A549 (cell line): ENCODE data around the gene ATP2C1. TPM values are rescaled to one million over a fixed set of nuclear protein-coding genes. Genes with fewer than 3 reads are reported as not detected.

ENCODE experiments used
- ATAC-seq, 2 experiments: fragments of 200-7000 bp in 1 of 2; fragments of >200 bp in 1 of 2; cut with Nextera tagmentation in 1 of 2; cut with Tn5 transposase in 1 of 2; 3 replicates each; pipeline versions ENCODE4 v1.8.0 to v1.9.1; 2018 to 2020; ENCODE audit warnings: mild to moderate bottlenecking in 1 of 2, moderate library complexity in 1 of 2
- CTCF ChIA-PET: fragments of 300-600 bp; sonication (Branson Sonifier 250); formaldehyde crosslinking; extraction: SDS; loops from one replicate; lab custom pipeline; 2021; ENCODE audit warnings: antibody characterized with exemption, inconsistent platforms; lab: Yijun Ruan, JAX
- POLR2A ChIA-PET: fragments of 350-600 bp; formaldehyde crosslinking; extraction: SDS; loops from one replicate; lab custom pipeline; 2021; ENCODE audit warnings: antibody characterized with exemption, inconsistent platforms; lab: Yijun Ruan, JAX
- DNase-seq, 2 experiments: peaks; one replicate each; pipeline versions ENCODE4 v3.0.0 to v3.0.0-alpha.2; 2011 to 2016; ENCODE audit warnings: low read depth in 1 of 2, low spot score in 1 of 2
- FAIRE-seq: peaks from 2 replicates; lab custom pipeline; 2011; peaks lifted over from hg19 to GRCh38; lab: Jason Lieb, UNC
- H3K27ac ChIP-seq, 2 experiments: fragments of >200 bp; sonication (Bioruptor Twin); formaldehyde crosslinking; 3 replicates each; pipeline ENCODE4 v1.5.1; 2016 to 2017
- H3K4me1 ChIP-seq: fragments of >200 bp; sonication (Bioruptor Twin); formaldehyde crosslinking; 3 replicates; pipeline ENCODE4 v1.6.1; 2016
- H3K4me2 ChIP-seq: fragments of >200 bp; sonication (Bioruptor Twin); formaldehyde crosslinking; 3 replicates; pipeline ENCODE4 v1.6.1; 2016
- H3K4me3 ChIP-seq: fragments of >200 bp; sonication (Bioruptor Twin); formaldehyde crosslinking; 3 replicates; pipeline ENCODE4 v1.5.1; 2016
- H3K9me3 ChIP-seq: fragments of >200 bp; sonication (Bioruptor Twin); formaldehyde crosslinking; 3 replicates; pipeline ENCODE4 v1.6.1; 2016
- BHLHE40 ChIP-seq: IDR thresholded peaks from 2 replicates; pipeline ENCODE4 v1.6.1; 2012; ENCODE audit warnings: low read depth, low read length, inconsistent platforms
- CBX8 ChIP-seq: fragments of 200-600 bp; sonication (generic); IDR thresholded peaks from 2 replicates; pipeline ENCODE4 v1.6.1; 2016
- CEBPB ChIP-seq, 2 experiments: fragments of >200 bp in 1 of 2; sonication (Bioruptor Twin) in 1 of 2; formaldehyde crosslinking in 1 of 2; IDR thresholded peaks; 2 replicates each; pipeline ENCODE4 v1.6.1; 2012 to 2016
- CHD2 ChIP-seq: fragments of 150-350 bp; IDR thresholded peaks from 2 replicates; pipeline ENCODE4 v1.6.1; 2014; ENCODE audit warnings: low read length; ENCODE audit not compliant: partially characterized antibody
- EHMT2 ChIP-seq: fragments of 200-600 bp; sonication (generic); IDR thresholded peaks from 2 replicates; pipeline ENCODE4 v1.6.1; 2016; ENCODE audit warnings: antibody characterized with exemption, low read depth, mild to moderate bottlenecking, moderate library complexity
- FOSB ChIP-seq: fragments of 250-450 bp; sonication (Bioruptor Pico); IDR thresholded peaks from 2 replicates; pipeline ENCODE4 v1.5.0; 2020; ENCODE audit warnings: mild to moderate bottlenecking, moderate library complexity
- FOSL2 ChIP-seq, 2 experiments: fragments of 450-650 bp in 1 of 2; fragments of >200 bp in 1 of 2; sonication (Bioruptor Twin) in 1 of 2; formaldehyde crosslinking; IDR thresholded peaks; 2 replicates each; pipeline versions ENCODE4 v1.5.0 to v1.6.1; 2016 to 2020; ENCODE audit warnings: mild to moderate bottlenecking in 1 of 2, moderate library complexity in 1 of 2
- HEYL ChIP-seq: fragments of 250-450 bp; sonication (Bioruptor Pico); IDR thresholded peaks from 2 replicates; pipeline ENCODE4 v1.8.0; 2021; ENCODE audit warnings: mild to moderate bottlenecking, moderate library complexity
- HOXB5 ChIP-seq: fragments of 250-450 bp; sonication (Bioruptor Pico); IDR thresholded peaks from 2 replicates; pipeline ENCODE4 v1.5.0; 2020; ENCODE audit warnings: mild to moderate bottlenecking, moderate library complexity
- KDM5A ChIP-seq: fragments of 200-600 bp; sonication (generic); IDR thresholded peaks from 2 replicates; pipeline ENCODE4 v1.6.1; 2016; ENCODE audit warnings: antibody characterized with exemption, mild to moderate bottlenecking
- POLR2AphosphoS2 ChIP-seq: conservative IDR thresholded peaks from 2 replicates; pipeline ENCODE4 v1.6.1; 2012; ENCODE audit warnings: low read length, improper control_type of control experiment, inconsistent platforms
- RAD21 ChIP-seq, 2 experiments: fragments of >200 bp in 1 of 2; sonication (Bioruptor Twin) in 1 of 2; formaldehyde crosslinking in 1 of 2; IDR thresholded peaks in 1 of 2; conservative IDR thresholded peaks in 1 of 2; 2 replicates in 1 of 2; 3 replicates in 1 of 2; pipeline ENCODE4 v1.6.1; 2012 to 2018; ENCODE audit warnings: inconsistent platforms in 1 of 2
- RCOR1 ChIP-seq: fragments of 150-350 bp; IDR thresholded peaks from 2 replicates; pipeline ENCODE4 v1.6.1; 2014; ENCODE audit warnings: antibody characterized with exemption, low read length, low read depth
- RNF2 ChIP-seq: fragments of 200-600 bp; sonication (generic); IDR thresholded peaks from 2 replicates; pipeline ENCODE4 v1.6.1; 2016; ENCODE audit warnings: low read depth, mild to moderate bottlenecking, antibody characterized with exemption, moderate library complexity, borderline replicate concordance
- SMC3 ChIP-seq: fragments of >200 bp; sonication (Bioruptor Twin); formaldehyde crosslinking; IDR thresholded peaks from 3 replicates; pipeline ENCODE4 v1.6.1; 2018; ENCODE audit warnings: inconsistent platforms
- ZSCAN20 ChIP-seq: fragments of 250-450 bp; sonication (Bioruptor Pico); IDR thresholded peaks from 2 replicates; pipeline ENCODE4 v1.8.0; 2022; ENCODE audit warnings: mild to moderate bottlenecking, moderate library complexity
- WGBS: methylation state at CpG from one replicate; pipeline ENCODE4 v1.1.6; 2017; ENCODE audit errors: missing lambda C conversion rate; 5-methylcytosine and 5-hydroxymethylcytosine counted together
- polyA plus RNA-seq, 4 experiments: library from polyadenylated mRNA; depleted of rRNA in 3 of 4; stranded (reverse); fragments of >200 nt; fragmentation: RNase III in 1 of 4; extraction: RNeasy Plus Mini Kit Qiagen cat#74134 plus additional on column Dnase treatment in 1 of 4; gene quantifications; 2 replicates in 3 of 4; 3 replicates in 1 of 4; pipeline ENCODE4 v1.2.3, GENCODE V29; 2011 to 2017
- TF ChIP-seq, protein P1 (sequence below): IDR thresholded peaks from 2 replicates; pipeline ENCODE4 v1.6.1; 2012
- TF ChIP-seq, protein P2 (sequence below): IDR thresholded peaks from 2 replicates; pipeline ENCODE4 v1.6.1; 2012
- TF ChIP-seq, protein P3 (sequence below): fragments of 250-450 bp; sonication (Bioruptor Pico); IDR thresholded peaks from 2 replicates; pipeline ENCODE4 v1.5.0; 2021; ENCODE audit warnings: mild to moderate bottlenecking, moderate library complexity, borderline replicate concordance
- TF ChIP-seq, protein P4 (sequence below): IDR thresholded peaks from 2 replicates; pipeline ENCODE4 v1.6.1; 2012; ENCODE audit warnings: low read depth, borderline replicate concordance
- TF ChIP-seq, protein P5 (sequence below): fragments of >200 bp; sonication (Bioruptor Twin); formaldehyde crosslinking; IDR thresholded peaks from 2 replicates; pipeline ENCODE4 v1.6.1; 2016
- TF ChIP-seq, protein P6 (sequence below): fragments of 250-450 bp; sonication (Bioruptor Pico); IDR thresholded peaks from 2 replicates; pipeline ENCODE4 v1.5.0; 2020; ENCODE audit warnings: low read depth, mild to moderate bottlenecking, moderate library complexity

Gene ATP2C1
- polyA plus RNA-seq, 2 of the 4 experiments (the other 2 are of a cell fraction), result 48.1 to 74.3 TPM

DNA sequence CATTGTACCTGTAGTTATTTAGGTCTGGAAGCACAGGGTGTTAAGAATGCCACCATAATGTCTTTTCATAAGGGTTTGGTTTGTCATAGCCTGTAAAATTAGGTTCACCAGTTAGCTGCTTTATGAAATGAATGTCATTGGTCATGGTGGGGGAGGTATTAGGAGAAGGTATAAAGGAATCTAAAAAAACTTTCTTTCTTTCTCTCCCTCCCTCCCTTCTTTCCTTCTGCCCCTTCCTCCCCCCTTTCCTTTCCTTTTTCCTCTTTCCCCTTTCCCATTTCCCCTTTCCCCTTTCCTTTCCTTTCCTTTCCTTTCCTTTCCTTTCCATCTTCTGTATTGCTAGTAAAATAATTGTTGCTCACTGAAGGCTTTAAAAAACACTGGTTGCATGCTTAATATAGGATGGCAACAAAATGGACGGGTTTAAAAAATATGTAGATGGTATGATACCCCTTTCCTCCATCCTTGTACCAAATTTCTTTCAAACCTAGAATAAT, 9.6 kb downstream of the ATP2C1 start:
- ATAC-seq (no peak), FAIRE-seq (no peak), DNase-seq (no peak)
- Histone ChIP-seq H3K4me2 (no peak overlapping the region), H3K27ac (no peak overlapping the region), H3K4me3 (no peak overlapping the region), H3K9me3 (no peaks in the 10 kb centered on the region), H3K4me1 (peaks cover 50% of the 10 kb centered on the region)
- ChIA-PET POLR2A (no interaction called here), CTCF (no interaction called here)
- 86% methylated on average over 1 of the region's 1 CpG for WGBS
- TF ChIP-seq RAD21 (conservative IDR thresholded peaks at IDR 0.05 in 1 of 2, IDR thresholded peaks at IDR 0.05 in 1 of 2) (no peak), HEYL (CRISPR knock-in tag) (no peak), KDM5A (no peak), CEBPB (IDR thresholded peaks at IDR 0.05) (no peak), FOSL2 (IDR thresholded peaks at IDR 0.05) (no peak), FOSL2 (CRISPR knock-in tag; IDR thresholded peaks at IDR 0.05) (no peak), RCOR1 (no peak)
- TF ChIP-seq, protein P1, sequence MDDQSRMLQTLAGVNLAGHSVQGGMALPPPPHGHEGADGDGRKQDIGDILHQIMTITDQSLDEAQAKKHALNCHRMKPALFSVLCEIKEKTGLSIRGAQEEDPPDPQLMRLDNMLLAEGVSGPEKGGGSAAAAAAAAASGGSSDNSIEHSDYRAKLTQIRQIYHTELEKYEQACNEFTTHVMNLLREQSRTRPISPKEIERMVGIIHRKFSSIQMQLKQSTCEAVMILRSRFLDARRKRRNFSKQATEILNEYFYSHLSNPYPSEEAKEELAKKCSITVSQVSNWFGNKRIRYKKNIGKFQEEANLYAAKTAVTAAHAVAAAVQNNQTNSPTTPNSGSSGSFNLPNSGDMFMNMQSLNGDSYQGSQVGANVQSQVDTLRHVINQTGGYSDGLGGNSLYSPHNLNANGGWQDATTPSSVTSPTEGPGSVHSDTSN, result no peak
- TF ChIP-seq, protein P2, sequence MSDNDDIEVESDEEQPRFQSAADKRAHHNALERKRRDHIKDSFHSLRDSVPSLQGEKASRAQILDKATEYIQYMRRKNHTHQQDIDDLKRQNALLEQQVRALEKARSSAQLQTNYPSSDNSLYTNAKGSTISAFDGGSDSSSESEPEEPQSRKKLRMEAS, result no peak

DNA sequence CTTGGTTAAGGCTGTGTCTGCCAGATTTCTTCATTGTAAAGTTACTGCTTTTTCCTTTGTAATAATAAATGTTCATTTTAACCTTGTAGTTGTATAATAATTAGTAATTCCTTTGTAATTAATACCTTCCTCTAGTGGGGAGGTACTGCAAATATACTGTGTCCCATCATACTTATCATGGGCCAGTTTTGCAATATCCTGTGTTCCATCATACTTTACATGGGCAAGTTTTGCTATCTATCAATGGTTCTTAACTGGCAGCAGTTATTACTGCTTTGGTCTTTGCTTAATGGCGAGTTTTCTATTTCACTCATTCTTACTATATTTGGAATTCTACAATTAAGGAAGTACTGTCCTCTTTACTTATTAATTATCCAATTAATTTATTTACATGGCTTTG, 10.6 kb downstream of the ATP2C1 start:
- Histone ChIP-seq H3K9me3 (no peaks in the 10 kb centered on the region), H3K4me2 (no peak overlapping the region), H3K4me1 (peaks cover 50% of the 10 kb centered on the region), H3K27ac (no peak overlapping the region), H3K4me3 (no peak overlapping the region)
- FAIRE-seq (no peak), DNase-seq (no peak), ATAC-seq (no peak)
- 87% methylated on average over 1 of the region's 1 CpG for WGBS
- ChIA-PET CTCF (no interaction called here), POLR2A (no interaction called here)
- no peak for TF ChIP-seq BHLHE40
- no peak for TF ChIP-seq CEBPB (IDR thresholded peaks at IDR 0.05)
- TF ChIP-seq HEYL (CRISPR knock-in tag), result no peak
- TF ChIP-seq POLR2AphosphoS2, result no peak
- no peak for TF ChIP-seq CHD2
- no peak for TF ChIP-seq ZSCAN20 (CRISPR knock-in tag)
- no peak for TF ChIP-seq FOSB (CRISPR knock-in tag)
- TF ChIP-seq HOXB5 (CRISPR knock-in tag), result no peak
- TF ChIP-seq FOSL2 (IDR thresholded peaks at IDR 0.05), result no peak
- TF ChIP-seq FOSL2 (CRISPR knock-in tag; IDR thresholded peaks at IDR 0.05), result no peak
- TF ChIP-seq SMC3, result no peak
- TF ChIP-seq, protein P3, sequence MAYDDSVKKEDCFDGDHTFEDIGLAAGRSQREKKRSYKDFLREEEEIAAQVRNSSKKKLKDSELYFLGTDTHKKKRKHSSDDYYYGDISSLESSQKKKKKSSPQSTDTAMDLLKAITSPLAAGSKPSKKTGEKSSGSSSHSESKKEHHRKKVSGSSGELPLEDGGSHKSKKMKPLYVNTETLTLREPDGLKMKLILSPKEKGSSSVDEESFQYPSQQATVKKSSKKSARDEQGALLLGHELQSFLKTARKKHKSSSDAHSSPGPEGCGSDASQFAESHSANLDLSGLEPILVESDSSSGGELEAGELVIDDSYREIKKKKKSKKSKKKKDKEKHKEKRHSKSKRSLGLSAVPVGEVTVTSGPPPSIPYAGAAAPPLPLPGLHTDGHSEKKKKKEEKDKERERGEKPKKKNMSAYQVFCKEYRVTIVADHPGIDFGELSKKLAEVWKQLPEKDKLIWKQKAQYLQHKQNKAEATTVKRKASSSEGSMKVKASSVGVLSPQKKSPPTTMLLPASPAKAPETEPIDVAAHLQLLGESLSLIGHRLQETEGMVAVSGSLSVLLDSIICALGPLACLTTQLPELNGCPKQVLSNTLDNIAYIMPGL (CRISPR knock-in tag), result no peak

DNA sequence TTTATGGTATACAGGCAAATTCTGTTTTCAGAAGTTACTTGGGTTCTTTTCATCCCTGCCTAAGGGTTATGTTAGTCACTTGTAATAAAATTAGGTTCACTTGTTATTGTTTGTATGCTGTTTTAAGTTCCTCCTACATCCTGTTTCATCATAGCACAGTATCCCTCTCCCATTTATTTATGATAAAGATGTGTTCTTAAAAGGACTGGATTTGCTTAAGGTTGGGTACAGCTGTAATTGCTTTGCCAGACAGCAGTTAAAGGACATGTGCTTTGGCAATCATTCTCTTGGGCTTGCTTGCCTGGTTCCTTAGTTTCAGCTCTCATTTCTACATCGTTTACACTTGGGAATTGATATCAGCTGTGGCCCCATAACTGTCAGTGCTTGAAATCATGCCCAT, 11.7 kb downstream of the ATP2C1 start:
- TF ChIP-seq RNF2 (no peak), CBX8 (no peak), EHMT2 (no peak)
- TF ChIP-seq, protein P4, sequence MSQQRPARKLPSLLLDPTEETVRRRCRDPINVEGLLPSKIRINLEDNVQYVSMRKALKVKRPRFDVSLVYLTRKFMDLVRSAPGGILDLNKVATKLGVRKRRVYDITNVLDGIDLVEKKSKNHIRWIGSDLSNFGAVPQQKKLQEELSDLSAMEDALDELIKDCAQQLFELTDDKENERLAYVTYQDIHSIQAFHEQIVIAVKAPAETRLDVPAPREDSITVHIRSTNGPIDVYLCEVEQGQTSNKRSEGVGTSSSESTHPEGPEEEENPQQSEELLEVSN, result no peak
- TF ChIP-seq, protein P1, result no peak
- TF ChIP-seq, protein P5, sequence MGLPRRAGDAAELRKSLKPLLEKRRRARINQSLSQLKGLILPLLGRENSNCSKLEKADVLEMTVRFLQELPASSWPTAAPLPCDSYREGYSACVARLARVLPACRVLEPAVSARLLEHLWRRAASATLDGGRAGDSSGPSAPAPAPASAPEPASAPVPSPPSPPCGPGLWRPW, result no peak
- TF ChIP-seq, protein P6, sequence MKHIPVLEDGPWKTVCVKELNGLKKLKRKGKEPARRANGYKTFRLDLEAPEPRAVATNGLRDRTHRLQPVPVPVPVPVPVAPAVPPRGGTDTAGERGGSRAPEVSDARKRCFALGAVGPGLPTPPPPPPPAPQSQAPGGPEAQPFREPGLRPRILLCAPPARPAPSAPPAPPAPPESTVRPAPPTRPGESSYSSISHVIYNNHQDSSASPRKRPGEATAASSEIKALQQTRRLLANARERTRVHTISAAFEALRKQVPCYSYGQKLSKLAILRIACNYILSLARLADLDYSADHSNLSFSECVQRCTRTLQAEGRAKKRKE (CRISPR knock-in tag), result no peak
- DNase-seq (peak in 1 of 2 experiments; percentile 4), ATAC-seq (no peak), FAIRE-seq (no peak)
- ChIA-PET CTCF (no interaction called here), POLR2A (no interaction called here)
- H3K4me3 ChIP-seq, result no peak overlapping the region
- H3K4me2 ChIP-seq, result peak overlapping the region; percentile 12; the same call in 2 of the 3 replicates
- no peak overlapping the region for H3K27ac ChIP-seq
- H3K9me3 ChIP-seq, result no peaks in the 10 kb centered on the region
- WGBS, result 61% methylated on average over 1 of the region's 1 CpG
- peaks cover 41% of the 10 kb centered on the region for H3K4me1 ChIP-seq
